Ascending aorta (tissue), 2 donors: ENCODE measurements around the gene TMEM271. TPM values are rescaled to one million over a fixed set of nuclear protein-coding genes. Genes with fewer than 3 reads are reported as not detected.

Source experiments
- DNase-seq, 2 donors: peaks; one replicate each; pipeline ENCODE4 v3.0.0-alpha.2; 2019; ENCODE audit warnings: low spot score in 2 of 2
- H3K27ac ChIP-seq, 2 donors: fragments of 200-600 bp; sonication (generic); one replicate each; pipeline ENCODE4 v1.5.1; 2016 to 2017; ENCODE audit warnings: mild to moderate bottlenecking in 1 of 2
- H3K27me3 ChIP-seq: fragments of 200-600 bp; sonication (generic); one replicate; pipeline ENCODE4 v1.5.1; 2017
- H3K36me3 ChIP-seq, 2 donors: fragments of 200-600 bp; sonication (generic); one replicate each; pipeline ENCODE4 v1.5.1; 2016
- H3K4me1 ChIP-seq, 2 donors: fragments of 200-600 bp; sonication (generic); one replicate each; pipeline ENCODE4 v1.5.1; 2016 to 2017; ENCODE audit warnings: mild to moderate bottlenecking in 1 of 2
- H3K4me3 ChIP-seq, 2 donors: fragments of 200-600 bp; sonication (generic); one replicate each; pipeline ENCODE4 v1.5.1; 2016 to 2017; ENCODE audit warnings: mild to moderate bottlenecking in 1 of 2
- H3K9me3 ChIP-seq, 2 donors: fragments of 200-600 bp; sonication (generic); one replicate each; pipeline ENCODE4 v1.5.1; 2016
- intact Hi-C: fragments of 100-400 bp; cut with DNase I; formaldehyde crosslinking; loops from one replicate; pipeline ENCODE4 v1.15.1; 2023
- total RNA-seq: library from RNA; depleted of rRNA; stranded (reverse); fragments of >200 nt; gene quantifications from one replicate; pipeline ENCODE4 v1.1.0, GENCODE V29; 2016
- TF ChIP-seq, protein P1 (sequence below), 3 experiments: fragments of 200-600 bp in 2 of 3; fragments of 450-650 bp in 1 of 3; sonication (generic) in 2 of 3; IDR thresholded peaks; one replicate each; pipeline ENCODE4 v1.5.1; 2016 to 2019; ENCODE audit warnings: antibody characterized with exemption in 3 of 3, mild to moderate bottlenecking in 1 of 3, moderate library complexity in 1 of 3

Gene TMEM271
- total RNA-seq, 1 donor from 2014 or later = not detected

- TF ChIP-seq, protein P1, sequence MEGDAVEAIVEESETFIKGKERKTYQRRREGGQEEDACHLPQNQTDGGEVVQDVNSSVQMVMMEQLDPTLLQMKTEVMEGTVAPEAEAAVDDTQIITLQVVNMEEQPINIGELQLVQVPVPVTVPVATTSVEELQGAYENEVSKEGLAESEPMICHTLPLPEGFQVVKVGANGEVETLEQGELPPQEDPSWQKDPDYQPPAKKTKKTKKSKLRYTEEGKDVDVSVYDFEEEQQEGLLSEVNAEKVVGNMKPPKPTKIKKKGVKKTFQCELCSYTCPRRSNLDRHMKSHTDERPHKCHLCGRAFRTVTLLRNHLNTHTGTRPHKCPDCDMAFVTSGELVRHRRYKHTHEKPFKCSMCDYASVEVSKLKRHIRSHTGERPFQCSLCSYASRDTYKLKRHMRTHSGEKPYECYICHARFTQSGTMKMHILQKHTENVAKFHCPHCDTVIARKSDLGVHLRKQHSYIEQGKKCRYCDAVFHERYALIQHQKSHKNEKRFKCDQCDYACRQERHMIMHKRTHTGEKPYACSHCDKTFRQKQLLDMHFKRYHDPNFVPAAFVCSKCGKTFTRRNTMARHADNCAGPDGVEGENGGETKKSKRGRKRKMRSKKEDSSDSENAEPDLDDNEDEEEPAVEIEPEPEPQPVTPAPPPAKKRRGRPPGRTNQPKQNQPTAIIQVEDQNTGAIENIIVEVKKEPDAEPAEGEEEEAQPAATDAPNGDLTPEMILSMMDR (IDR thresholded peaks at IDR 0.05) = no peak
- Histone ChIP-seq H3K27me3 (no peaks in the 10 kb centered on the region), H3K27ac (no peak overlapping the region), H3K4me3 (no peak overlapping the region), H3K9me3 (no peaks in the 10 kb centered on the region), H3K4me1 (no peaks in the 10 kb centered on the region), H3K36me3 (peaks cover 55 to 94% of the 10 kb centered on the region in 2 donors)
- DNase-seq = no peak
- intact Hi-C loops = no loop called here
Observed at GRCh38 chr4:528835-529234, 47.3 kb downstream of the TMEM271 start.

- intact Hi-C loops = no loop called here
- Histone ChIP-seq H3K27me3 (no peaks in the 10 kb centered on the region), H3K27ac (no peak overlapping the region), H3K4me1 (no peaks in the 10 kb centered on the region), H3K4me3 (no peak overlapping the region), H3K9me3 (no peaks in the 10 kb centered on the region), H3K36me3 (peaks cover 55 to 94% of the 10 kb centered on the region in 2 donors)
- TF ChIP-seq, protein P1 (IDR thresholded peaks at IDR 0.05) = no peak
- DNase-seq = no peak
Observed at GRCh38 chr4:528296-528695, 47.8 kb downstream of the TMEM271 start.

DNA sequence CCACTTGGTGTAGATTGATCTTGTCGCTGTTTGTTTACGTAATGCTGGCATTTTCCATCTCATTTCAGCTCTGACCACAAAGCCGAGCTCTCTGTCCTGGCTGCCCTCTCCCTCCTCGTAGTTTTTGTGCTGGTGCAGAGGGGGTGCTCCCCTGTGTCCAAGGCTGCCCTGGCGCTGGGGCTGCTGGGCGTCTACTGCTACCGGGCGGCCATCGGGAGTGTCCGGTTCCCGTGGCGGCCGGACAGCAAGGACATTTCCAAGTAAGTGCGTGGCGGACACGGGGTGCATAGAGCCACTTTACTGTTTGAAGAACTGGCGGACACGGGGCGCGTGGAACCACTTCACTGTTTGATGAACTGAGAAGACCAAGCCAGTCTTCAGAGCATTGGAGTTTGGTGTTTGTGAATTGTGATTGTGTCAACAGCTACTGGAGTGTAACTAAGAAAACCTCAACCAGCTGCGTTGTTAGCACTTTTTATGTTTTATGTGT lies 49.1 kb downstream of the TMEM271 start:
- DNase-seq = no peak
- Histone ChIP-seq H3K27me3 (no peaks in the 10 kb centered on the region), H3K4me1 (no peaks in the 10 kb centered on the region), H3K4me3 (no peak overlapping the region), H3K27ac (no peak overlapping the region), H3K9me3 (no peaks in the 10 kb centered on the region), H3K36me3 (peaks cover 62 to 98% of the 10 kb centered on the region in 2 donors)
- intact Hi-C loops = no loop called here
- TF ChIP-seq, protein P1 (IDR thresholded peaks at IDR 0.05) = no peak

GRCh38 chr4:526189-526909 lies 49.7 kb downstream of the TMEM271 start:
- peaks cover 62 to 98% of the 10 kb centered on the region in 2 donors for H3K36me3 ChIP-seq
- no peaks in the 10 kb centered on the region for H3K4me1 ChIP-seq
- no peaks in the 10 kb centered on the region for H3K9me3 ChIP-seq
- no peak for DNase-seq
- intact Hi-C loops = no loop called here
- TF ChIP-seq, protein P1 (IDR thresholded peaks at IDR 0.05) = no peak
- no peaks in the 10 kb centered on the region for H3K27me3 ChIP-seq
- no peak overlapping the region for H3K4me3 ChIP-seq
- no peak overlapping the region for H3K27ac ChIP-seq

DNA sequence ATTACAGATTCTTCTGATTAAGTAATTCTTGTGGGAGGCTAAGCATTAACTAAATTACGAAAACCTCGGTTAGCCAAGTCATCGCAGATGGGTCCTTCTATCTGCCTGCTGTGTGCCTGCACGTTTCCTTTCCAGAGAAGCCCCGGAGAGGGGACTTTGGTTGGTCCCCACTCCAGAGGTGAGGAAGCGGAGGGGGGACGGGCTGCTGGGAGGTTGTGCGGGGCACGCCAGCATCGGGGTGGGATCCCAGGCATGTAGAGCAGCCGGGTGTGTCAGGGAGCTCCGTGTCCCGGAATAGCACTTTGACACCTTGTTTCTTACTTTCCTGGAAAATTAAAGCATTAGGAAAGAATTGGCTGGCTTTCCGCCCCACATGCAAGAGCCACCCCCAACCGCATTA lies 50.4 kb downstream of the TMEM271 start:
- peaks cover 63 to 97% of the 10 kb centered on the region in 2 donors for H3K36me3 ChIP-seq

More for the DNA sequence above, 50.4 kb downstream of the TMEM271 start:
- no peak for DNase-seq
- intact Hi-C loops = no loop called here
- TF ChIP-seq, protein P1 (IDR thresholded peaks at IDR 0.05) = no peak
- Histone ChIP-seq H3K27me3 (no peaks in the 10 kb centered on the region), H3K4me3 (no peak overlapping the region), H3K27ac (no peak overlapping the region), H3K9me3 (no peaks in the 10 kb centered on the region), H3K4me1 (no peaks in the 10 kb centered on the region)
